CD4-positive, alpha-beta T cell treated with Interleukin-21 for 1 hour (primary cell): ENCODE measurements around the gene CEP97.
"Not testable (repeated sequence)": the region's sequence is repeated elsewhere in the genome, so short reads cannot be mapped to it uniquely, and the experiment has no call there.

Source experiments
- DNase-seq: peaks from one replicate; pipeline ENCODE4 v3.0.0-alpha.2; 2020

CEP97 gene, protein sequence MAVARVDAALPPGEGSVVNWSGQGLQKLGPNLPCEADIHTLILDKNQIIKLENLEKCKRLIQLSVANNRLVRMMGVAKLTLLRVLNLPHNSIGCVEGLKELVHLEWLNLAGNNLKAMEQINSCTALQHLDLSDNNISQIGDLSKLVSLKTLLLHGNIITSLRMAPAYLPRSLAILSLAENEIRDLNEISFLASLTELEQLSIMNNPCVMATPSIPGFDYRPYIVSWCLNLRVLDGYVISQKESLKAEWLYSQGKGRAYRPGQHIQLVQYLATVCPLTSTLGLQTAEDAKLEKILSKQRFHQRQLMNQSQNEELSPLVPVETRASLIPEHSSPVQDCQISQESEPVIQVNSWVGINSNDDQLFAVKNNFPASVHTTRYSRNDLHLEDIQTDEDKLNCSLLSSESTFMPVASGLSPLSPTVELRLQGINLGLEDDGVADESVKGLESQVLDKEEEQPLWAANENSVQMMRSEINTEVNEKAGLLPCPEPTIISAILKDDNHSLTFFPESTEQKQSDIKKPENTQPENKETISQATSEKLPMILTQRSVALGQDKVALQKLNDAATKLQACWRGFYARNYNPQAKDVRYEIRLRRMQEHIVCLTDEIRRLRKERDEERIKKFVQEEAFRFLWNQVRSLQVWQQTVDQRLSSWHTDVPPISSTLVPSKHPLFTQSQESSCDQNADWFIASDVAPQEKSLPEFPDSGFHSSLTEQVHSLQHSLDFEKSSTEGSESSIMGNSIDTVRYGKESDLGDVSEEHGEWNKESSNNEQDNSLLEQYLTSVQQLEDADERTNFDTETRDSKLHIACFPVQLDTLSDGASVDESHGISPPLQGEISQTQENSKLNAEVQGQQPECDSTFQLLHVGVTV

DNA sequence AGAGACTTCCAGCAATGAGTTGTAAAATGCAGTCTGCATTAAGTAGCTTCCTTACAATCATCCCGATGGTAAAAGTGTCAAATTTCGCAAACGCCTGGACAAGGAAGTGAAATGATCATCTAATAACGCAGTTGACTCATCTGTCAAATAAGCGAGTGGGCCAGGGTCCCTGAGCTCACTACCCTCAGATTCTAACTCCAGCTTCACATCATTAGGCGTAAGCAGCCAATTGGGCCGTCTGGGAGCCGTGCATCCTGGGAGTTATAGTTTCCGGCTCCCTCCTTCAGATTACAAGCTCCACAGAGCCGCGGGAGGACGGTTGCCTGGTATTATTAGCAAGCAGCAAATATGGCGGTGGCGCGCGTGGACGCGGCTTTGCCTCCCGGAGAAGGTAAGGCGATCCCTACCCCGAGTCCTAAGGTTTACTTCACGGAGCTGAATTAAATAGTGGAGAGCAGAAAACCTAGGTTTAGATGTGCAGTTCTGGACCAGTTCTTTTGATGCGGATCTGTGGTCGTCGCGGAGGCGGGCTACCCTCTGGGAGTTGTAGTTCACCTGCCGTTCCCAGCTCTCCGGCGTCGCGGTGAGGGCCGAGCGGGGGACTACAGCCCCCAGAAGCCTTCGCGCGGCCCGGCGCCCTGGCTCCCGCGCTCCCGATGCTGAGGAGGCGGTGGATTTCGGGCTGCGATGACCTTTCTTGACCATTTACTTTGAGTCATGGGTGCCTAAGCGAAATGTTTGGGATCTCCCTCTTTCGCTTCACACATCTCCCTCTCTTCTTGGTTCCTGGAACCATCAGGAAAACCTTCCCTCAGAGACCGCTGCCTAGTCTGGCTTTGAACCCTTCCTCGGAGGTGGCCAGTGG, at the start of gene CEP97:
CEP97 (plus strand) TSS at position 286 of the 865 bp plus-strand sequence; CDS start at position 349, 63 bp downstream.
- DNase-seq = peak; percentile 88

DNA sequence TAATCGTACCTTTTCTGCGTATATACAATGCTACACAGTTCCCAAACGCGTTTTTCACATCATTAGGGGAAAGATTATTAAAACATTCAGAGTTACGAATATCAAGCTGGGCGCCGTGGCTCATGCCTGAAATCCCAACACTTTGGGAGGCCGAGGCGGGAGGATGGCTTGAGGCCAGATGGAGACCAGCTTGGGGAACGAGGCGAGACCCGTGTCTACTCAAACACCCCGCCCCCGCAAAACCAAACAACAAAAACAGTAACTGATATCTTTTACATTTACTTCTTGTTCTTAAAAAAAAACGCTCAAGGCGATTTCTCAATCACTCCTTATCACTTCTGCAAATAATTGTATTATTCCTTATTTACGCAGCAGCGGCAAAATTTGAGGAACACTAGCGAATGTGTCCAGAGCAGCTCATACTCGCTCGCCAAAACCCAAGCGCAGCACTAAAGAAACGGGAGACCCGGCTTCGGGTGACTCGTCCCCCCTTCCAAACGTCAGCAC, 48.7 kb upstream of the CEP97 start:
- no peak for DNase-seq

DNA sequence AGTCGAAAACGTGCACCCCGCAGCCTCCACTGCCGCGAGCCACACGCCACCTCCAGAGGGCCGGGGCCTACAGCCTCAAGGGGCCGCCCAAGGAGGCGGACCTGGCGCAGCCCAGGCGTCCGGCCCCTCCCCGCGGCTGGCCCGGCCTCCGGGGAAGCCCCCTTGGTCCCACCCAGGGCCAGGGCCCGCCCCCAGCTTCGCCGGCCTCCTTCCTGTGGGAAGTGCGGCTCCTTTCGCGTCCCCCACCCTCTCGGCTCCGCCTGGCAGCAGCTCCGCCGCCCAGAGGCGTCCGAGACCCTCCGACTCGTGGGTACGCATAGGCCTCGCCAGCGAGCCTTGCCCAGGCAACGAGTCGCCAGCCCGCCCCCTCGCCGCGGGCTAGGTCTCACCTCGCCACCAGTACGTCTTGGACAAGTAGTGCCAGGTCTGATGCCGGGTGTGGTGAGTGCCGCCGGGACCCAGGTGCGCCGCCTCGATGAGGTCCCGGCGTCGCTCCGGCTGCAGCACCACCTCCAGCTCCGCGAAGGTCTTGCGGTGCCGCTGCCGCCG, 48.1 kb upstream of the CEP97 start:
- DNase-seq = peak; percentile 96

DNA sequence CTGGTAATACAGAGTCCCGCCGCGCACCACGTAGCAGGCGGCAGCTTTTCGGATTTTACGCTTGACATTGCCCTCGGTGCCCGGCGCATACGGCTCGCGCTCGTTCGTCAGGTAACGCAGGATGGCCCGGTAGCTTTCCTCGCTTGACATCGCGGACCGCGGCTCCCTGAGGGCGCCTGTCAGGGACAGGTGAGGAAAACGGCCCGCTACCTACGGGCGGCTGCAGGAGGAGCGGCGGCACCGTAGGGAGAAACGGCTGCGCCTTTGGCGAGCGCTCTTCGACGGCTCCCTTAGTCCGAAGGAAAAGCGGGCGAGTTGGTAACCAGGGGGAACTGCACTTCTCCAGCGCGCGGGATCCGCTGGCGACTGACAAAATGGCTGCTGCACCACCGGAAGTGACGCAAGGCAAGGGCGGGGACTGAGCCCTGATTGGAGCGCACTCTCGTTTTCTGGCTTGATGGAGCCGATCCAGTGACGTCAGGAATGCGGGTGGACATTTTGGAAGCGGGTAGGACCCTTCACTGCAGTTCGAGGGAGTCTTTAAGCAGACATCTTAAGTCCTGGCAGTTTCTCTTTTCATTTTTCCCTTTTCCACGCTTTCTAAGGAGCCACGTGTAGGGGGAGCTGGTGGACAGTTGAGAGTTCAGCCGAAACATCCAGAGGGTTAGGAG, 47.5 kb upstream of the CEP97 start, which contains the start of gene ZBTB11:
ZBTB11 (minus strand) TSS at position 368 of the 671 bp plus-strand sequence; CDS start at position 150, 218 bp downstream.
- DNase-seq = peak; percentile 99

DNA sequence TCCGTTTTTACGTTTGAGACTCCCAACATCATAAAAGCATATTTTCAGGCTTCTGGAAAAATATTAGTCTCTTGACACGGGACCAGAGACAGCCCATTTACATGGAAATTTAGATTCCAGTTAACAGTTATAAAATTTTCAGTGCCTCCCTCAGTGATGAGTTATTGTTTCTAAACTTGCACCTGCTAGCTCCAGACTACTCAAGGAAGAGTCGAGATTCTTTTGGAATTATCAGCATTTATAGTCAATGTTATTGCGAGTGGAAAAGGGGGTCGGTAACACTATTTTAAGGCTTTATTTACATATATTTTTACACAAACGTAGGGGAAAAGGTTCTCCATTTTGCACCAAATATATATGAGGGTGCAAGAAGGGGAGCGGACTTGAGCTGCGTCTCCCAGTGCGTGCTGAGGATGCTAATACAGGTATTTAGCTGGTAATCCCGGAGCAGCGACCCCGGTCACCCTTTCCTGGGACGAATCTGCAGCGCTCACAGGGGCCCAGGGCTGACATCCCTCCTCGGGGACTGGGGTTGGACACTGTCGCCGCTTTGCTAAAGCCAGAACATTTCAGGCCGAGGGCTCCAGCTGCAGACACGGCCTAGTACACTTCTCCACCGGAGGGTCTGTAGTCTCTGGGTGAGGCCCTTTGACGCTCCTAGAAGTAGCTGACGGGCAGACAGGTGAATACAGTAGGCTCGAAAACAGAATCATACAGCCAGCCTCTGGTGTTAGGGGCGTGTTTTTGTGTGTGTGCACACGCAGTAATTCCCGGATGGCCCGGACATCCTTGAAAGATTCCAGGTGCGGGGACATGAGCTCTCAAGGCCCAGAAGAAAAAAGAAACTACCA, 46.8 kb upstream of the CEP97 start:
- DNase-seq = no peak

DNA sequence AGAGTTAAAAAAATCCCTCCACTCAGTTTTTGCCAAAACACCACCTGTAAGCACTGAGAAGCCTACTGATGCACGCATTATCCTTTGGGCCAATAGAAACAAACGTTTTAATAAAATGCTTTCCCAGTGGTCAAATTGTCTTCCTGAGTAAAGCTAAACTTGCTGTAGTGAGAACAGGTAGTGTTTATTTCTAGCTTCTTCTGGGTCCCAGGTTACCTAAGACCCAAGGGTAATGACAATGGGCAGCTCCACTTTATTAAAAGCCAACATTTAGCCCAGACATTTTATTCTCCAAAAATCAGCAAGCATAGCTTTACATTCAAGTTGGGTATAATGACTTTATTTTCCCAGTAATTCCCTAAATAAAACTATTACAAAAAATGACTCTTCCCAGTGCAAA, 45.6 kb upstream of the CEP97 start:
- not testable (repeated sequence) for DNase-seq

DNA sequence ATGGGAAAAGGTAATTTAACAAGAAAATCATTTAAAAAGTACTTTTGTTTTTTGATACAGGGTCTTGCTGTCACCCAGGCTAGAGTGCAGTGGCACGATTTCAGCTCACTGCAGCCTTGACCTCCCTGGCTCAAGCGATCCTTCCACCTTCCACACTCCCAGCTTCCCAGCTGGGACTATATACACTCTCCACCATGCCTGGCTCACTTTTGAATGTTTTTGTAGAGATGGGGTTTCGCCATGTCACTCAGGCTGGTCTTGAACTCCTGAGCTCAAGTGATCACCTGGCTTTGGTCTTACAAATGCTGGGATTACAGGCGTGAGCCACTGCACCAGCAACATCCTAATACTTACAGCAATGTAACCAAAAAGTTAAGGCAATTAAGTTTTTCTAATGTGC, 43.9 kb upstream of the CEP97 start:
- DNase-seq = no peak

DNA sequence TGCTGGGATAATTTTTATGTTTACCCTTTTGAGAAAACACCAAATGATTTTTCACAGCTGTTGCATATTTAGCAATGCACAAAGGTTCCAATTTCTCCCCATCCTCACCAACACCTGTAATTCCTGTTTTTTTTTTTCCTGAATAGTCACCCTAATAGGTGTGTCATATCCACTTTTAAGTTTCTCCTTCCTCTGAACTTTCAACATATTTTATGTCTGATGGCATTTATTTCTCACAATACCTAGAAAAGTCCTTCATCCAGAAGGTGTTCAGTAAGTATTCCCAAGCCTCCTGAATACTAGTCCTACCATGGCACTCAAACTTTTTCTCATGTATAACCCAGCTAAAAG, 39.4 kb upstream of the CEP97 start:
- DNase-seq = no peak

DNA sequence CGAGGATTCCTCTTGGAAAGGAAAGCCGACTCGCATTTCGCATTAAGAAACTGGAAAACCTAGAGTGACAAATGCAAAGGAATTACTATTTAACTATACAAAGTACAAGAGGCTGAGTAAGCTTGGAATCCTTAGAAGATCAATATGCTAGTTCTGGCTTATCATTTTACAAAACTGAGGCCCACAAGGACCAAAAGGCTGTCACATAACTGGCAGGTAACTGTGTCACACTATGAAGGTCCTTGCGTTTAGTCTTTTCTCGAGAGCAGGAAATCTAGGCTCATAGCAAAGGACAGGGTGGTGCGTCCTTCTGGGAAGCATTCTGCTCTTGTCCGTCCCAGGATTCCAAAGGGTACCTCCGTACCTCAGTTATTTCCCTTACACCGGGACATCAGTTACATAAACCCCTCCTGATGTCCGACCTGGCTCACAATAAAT, 38.5 kb upstream of the CEP97 start:
- no peak for DNase-seq

DNA sequence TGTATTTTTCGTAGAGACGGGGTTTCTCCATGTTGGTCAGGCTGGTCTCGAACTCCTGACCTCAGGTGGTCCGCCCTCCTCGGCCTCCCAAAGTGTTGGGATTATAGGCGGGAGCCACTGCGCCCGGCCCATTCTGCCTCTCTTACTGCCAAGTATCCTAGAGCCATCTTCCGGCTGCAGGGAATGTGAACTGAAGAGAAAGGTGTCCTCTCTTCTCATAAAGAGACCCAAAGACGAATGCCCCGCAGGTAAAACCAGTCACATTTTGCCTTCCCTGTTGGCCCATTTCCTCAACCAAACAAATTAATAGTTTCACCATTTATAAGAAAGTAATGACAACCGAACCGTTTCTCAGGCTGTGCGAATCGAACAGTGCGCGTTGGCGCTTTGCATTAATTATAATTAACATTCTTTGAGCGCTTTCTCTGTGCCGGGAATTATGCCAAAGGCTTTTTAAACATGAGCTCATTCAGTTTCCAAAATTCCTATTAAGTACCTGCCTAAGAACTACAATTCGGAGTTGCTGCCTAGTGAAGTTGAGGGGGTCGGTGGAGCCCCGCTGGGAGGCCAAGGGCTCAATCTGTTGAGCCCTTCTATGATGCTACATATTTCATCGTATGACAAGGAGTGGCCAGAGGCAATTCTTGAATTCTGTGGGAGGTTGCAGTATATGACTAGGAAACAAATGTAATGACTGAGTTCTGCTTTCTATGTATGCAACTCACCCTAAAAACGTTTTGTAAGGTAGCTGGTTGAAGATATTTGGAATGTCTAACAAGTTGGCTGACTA, 37.1 kb upstream of the CEP97 start:
- DNase-seq = no peak

DNA sequence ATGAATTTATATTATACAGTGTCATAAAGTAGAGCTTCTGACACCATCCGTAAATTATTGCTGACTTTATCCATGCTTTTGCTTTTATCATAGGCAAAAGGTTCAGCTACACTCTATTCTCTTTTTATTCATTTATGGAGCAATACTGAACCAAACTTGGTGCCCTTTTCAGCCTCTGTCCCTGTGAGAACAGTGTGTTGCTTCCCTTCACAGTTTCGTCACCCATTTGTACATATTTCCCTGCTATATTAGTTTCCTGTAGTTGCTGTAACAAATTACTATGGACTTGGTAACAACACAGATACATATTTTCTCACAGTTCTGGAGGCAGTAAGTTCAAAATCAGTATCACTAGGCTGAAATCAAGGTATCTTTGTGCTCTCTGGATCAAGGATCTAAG, 35.1 kb upstream of the CEP97 start:
- DNase-seq = no peak

DNA sequence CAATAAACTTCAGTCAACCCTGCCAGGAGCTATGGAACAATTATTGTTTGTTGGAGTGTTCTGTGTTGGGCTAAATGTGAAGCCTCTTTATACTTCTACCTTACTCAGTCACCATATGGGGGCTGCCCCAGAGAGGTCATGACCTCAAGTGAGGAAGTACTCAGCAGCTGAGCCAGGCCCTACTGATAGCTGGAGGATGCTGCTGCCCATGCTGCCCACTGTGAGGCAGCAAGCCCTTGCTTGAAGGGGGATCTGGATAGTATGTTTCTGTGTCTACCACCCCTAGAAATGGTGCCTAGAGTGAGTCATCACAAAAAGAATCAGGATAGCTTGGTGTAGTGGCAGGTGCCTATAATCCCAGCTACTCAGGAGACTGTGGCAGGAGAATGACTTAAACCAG, 33.4 kb upstream of the CEP97 start:
- no peak for DNase-seq

DNA sequence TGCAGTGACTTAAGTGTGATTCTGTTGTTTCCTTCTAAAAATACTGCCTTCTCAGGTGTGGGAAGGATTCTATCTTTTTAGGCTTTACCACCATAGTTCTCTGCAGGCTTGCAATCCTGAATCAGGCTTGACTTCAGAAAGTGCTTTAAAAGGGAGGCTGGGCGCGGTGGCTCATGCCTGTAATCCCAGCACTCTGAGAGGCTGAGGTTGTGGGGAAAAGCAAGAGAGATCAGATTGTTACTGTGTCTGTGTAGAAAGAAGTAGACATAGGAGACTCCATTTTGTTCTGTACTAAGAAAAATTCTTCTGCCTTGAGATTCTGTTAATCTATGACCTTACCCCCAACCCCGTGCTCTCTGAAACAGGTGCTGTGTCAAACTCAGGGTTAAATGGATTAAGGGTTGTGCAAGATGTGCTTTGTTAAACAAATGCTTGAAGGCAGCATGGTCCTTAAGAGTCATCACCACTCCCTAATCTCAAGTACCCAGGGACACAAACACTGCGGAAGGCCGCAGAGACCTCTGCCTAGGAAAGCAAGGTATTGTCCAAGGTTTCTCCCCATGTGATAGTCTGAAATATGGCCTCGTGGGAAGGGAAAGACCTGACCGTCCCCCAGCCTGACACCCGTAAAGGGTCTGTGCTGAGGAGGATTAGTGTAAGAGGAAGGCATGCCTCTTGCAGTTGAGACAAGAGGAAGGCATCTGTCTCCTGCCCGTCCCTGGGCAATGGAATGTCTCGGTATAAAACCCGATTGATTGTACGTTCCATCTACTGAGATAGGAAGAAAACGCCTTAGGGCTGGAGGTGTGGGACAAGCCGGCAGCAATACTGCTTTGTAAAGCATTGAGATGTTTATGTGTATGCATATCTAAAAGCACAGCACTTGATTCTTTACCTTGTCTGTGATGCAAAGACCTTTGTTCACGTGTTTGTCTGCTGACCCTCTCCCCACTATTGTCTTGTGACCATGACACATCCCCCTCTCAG, 32.4 kb upstream of the CEP97 start:
- not testable (repeated sequence) for DNase-seq

DNA sequence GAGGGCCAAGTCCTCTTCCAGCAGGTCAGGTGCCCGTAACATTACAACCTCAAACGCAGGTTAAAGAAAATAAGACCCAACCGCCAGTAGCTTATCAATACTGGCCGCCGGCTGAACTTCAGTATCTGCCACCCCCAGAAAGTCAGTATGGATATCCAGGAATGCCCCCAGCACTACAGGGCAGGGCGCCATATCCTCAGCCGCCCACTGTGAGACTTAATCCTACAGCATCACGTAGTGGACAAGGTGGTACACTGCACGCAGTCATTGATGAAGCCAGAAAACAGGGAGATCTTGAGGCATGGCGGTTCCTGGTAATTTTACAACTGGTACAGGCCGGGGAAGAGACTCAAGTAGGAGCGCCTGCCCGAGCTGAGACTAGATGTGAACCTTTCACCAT, 30.9 kb upstream of the CEP97 start:
- peak; percentile 54 for DNase-seq

DNA sequence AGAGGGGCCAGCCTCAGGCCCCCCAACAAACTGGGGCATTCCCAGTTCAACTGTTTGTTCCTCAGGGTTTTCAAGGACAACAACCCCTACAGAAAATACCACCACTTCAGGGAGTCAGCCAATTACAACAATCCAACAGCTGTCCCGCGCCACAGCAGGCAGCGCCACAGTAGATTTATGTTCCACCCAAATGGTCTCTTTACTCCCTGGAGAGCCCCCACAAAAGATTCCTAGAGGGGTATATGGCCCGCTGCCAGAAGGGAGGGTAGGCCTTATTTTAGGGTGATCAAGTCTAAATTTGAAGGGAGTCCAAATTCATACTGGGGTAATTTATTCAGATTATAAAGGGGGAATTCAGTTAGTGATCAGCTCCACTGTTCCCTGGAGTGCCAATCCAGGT, 29.6 kb upstream of the CEP97 start:
- DNase-seq = not testable (repeated sequence)

DNA sequence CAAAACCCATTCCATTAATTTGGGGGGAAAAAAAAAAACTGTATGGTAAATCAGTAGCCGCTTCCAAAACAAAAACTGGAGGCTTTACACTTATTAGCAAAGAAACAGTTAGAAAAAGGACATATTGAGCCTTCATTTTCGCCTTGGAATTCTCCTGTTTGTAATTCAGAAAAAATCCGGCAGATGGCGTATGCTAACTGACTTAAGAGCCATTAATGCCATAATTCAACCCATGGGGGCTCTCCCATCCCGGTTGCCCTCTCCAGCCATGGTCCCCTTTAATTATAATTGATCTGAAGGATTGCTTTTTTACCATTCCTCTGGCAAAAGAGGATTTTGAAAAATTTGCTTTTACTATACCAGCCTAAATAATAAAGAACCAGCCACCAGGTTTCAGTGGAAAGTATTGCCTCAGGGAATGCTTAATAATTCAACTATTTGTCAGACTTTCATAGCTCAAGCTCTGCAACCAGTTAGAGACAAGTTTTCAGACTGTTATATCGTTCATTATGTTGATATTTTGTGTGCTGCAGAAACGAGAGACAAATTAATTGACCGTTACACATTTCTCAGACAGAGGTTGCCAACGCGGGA, 28.5 kb upstream of the CEP97 start:
- DNase-seq = peak; percentile 77

DNA sequence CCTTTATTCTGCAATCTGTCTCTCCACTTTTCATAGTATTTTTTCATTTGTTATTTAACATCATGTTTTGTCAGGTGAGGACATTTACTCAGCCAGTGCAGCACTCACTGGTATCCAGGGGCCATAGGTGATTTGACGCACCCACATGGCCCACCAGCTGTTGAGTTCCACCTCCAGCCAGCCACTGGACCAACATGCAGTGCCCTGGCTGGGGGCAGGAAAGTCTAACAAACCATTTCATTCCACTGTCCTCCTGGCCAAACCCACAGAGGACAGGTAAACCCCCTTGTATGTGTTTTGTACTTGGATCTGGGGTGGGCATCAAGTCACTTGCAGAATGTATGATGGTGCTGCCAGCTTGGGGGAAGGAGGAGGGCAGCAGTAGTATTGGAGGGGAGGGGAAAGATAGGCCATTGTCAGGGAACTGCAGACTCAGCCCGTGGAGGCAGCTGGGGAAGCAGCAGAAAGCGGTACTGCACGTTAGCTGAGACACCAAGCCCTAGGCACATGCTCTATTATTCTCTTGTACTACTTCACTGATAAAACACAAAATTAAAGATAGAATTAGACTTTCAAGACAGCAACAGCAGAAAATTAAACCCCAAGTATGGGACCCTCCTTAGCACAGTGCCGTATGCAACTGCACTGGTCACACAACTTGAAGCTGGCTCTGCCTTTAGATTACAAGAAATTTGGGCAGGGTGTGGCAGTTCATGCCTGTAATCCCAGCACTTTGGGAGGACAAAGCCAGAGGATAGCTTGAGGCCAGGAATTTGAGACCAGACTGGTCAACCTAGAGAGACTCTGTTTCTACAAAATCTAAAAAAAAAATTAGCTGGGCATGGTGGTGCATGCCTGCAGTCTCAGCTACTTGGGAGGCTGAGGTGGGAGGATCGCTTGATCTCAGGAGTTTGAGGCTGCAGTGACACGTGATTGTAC, 22.4 kb upstream of the CEP97 start:
- no peak for DNase-seq
